K562 (cell line): ENCODE measurements around the gene MAPT. TPM values are rescaled to one million over a fixed set of nuclear protein-coding genes. Genes with fewer than 3 reads are reported as not detected.

Experiments
- ATF7 ChIP-seq: fragments of 450-650 bp; IDR thresholded peaks from 2 replicates; pipeline ENCODE4 v1.7.1; 2014; ENCODE audit warnings: mild to moderate bottlenecking, moderate library complexity
- CHCHD3 ChIP-seq: fragments of 250-450 bp; sonication (Bioruptor Pico); IDR thresholded peaks from 2 replicates; pipeline ENCODE4 v2.1.2; 2022; ENCODE audit warnings: mild to moderate bottlenecking
- E2F6 ChIP-seq, 2 experiments: IDR thresholded peaks; 2 replicates each; pipeline ENCODE4 v1.6.1; 2011; ENCODE audit warnings: borderline replicate concordance in 1 of 2, control low read depth in 1 of 2, low read depth in 1 of 2, low read length in 1 of 2, mild to moderate bottlenecking in 1 of 2, mixed read lengths in 1 of 2, moderate library complexity in 1 of 2; ENCODE audit not compliant: insufficient read depth in 1 of 2, insufficient read length in 1 of 2, poor library complexity in 1 of 2, severe bottlenecking in 1 of 2; ENCODE audit errors: extremely low read depth in 1 of 2
- FOXK2 ChIP-seq, 2 experiments: fragments of 450-650 bp; IDR thresholded peaks in 1 of 2; conservative IDR thresholded peaks in 1 of 2; 2 replicates each; pipeline ENCODE4 v1.6.1; 2016; ENCODE audit warnings: low read depth in 2 of 2, mild to moderate bottlenecking in 1 of 2
- FUS ChIP-seq: fragments of 200-400 bp; formaldehyde crosslinking; optimal IDR thresholded peaks from 2 replicates; pipeline ENCODE3; 2017; ENCODE audit warnings: low read depth, low read length
- GATAD2B ChIP-seq: fragments of 450-650 bp; IDR thresholded peaks from 2 replicates; pipeline ENCODE4 v1.6.1; 2017; ENCODE audit warnings: mild to moderate bottlenecking, borderline replicate concordance
- HDAC2 ChIP-seq: fragments of 450-650 bp; IDR thresholded peaks from 2 replicates; pipeline ENCODE4 v1.6.1; 2016; ENCODE audit warnings: mild to moderate bottlenecking
- HNRNPUL1 ChIP-seq: fragments of 200-400 bp; formaldehyde crosslinking; IDR thresholded peaks from 2 replicates; pipeline ENCODE4 v1.6.1; 2017; ENCODE audit warnings: low read length
- MLX ChIP-seq, 2 experiments: fragments of 450-650 bp in 1 of 2; sonication (generic) in 1 of 2; formaldehyde crosslinking; conservative IDR thresholded peaks; 2 replicates each; pipeline versions ENCODE4 v1.4.0 to v1.8.1; 2020 to 2022; ENCODE audit warnings: mild to moderate bottlenecking in 1 of 2, missing genetic modification reagents in 1 of 2
- RBBP5 ChIP-seq: fragments of 200-600 bp; sonication (generic); IDR thresholded peaks from 2 replicates; pipeline ENCODE4 v1.6.1; 2012; ENCODE audit warnings: borderline replicate concordance, mild to moderate bottlenecking, low read length, control low read depth, inconsistent platforms; ENCODE audit not compliant: insufficient read depth, poor library complexity, severe bottlenecking
- SMARCC2 ChIP-seq: fragments of 450-650 bp; IDR thresholded peaks from 2 replicates; pipeline ENCODE4 v1.6.1; 2017; ENCODE audit warnings: antibody characterized with exemption, moderate library complexity, mild to moderate bottlenecking, low read depth
- SPI1 ChIP-seq: IDR thresholded peaks from 2 replicates; pipeline ENCODE4 v1.6.1; 2011; ENCODE audit warnings: low read depth, low read length, control low read depth, borderline replicate concordance
- ZNF12 ChIP-seq: sonication (generic); formaldehyde crosslinking; IDR thresholded peaks from 2 replicates; pipeline ENCODE4 v1.4.0; 2020; ENCODE audit warnings: mild to moderate bottlenecking, missing genetic modification reagents
- ZNF384 ChIP-seq: IDR thresholded peaks from 2 replicates; pipeline ENCODE4 v1.6.1; 2012; ENCODE audit warnings: low read depth, low read length, improper control_type of control experiment
- ZNF431 ChIP-seq: sonication (generic); formaldehyde crosslinking; IDR thresholded peaks from 2 replicates; pipeline ENCODE4 v1.8.0; 2022; ENCODE audit warnings: mild to moderate bottlenecking, missing genetic modification reagents
- ZNF518B ChIP-seq: fragments of 250-450 bp; sonication (Bioruptor Pico); IDR thresholded peaks from 2 replicates; pipeline ENCODE4 v1.5.0; 2021; ENCODE audit warnings: mild to moderate bottlenecking, moderate library complexity
- ZNF583 ChIP-seq: fragments of 250-450 bp; sonication (Bioruptor Pico); IDR thresholded peaks from 2 replicates; pipeline ENCODE4 v1.4.0; 2020
- ZNF778 ChIP-seq: fragments of 450-650 bp; formaldehyde crosslinking; IDR thresholded peaks from 2 replicates; pipeline ENCODE4 v1.4.0; 2020; ENCODE audit warnings: mild to moderate bottlenecking, moderate library complexity
- polyA plus RNA-seq, 8 experiments: library from polyadenylated mRNA; depleted of rRNA in 4 of 8; stranded (reverse) in 5 of 8; unstranded in 3 of 8; fragments of >200 nt; fragmentation: Nextera tagmentation in 2 of 8; fragmentation: Illumina TruSeq in 1 of 8; extraction: Ambion mirVana in 2 of 8; extraction: Trizol in 1 of 8; gene quantifications; 2 replicates each; pipeline versions ENCODE4 v1.2.1 to v1.2.3, GENCODE V29; 2011 to 2014; ENCODE audit warnings: inconsistent platforms in 1 of 8, missing spikeins in 1 of 8
- total RNA-seq, 7 experiments: library from RNA; depleted of rRNA in 6 of 7; stranded (reverse); fragments of >200 nt in 6 of 7; fragmentation: Illumina TruSeq in 2 of 7; extraction: Trizol in 2 of 7; gene quantifications; 2 replicates each; pipeline versions ENCODE4 v1.2.1 to v1.2.3, GENCODE V29; 2011 to 2021; ENCODE audit warnings: low replicate concordance in 1 of 7
- TF ChIP-seq, protein P1 (sequence below): fragments of 250-450 bp; sonication (Bioruptor Pico); IDR thresholded peaks from 2 replicates; pipeline ENCODE4 v1.4.0; 2020
- TF ChIP-seq, protein P2 (sequence below): fragments of 250-450 bp; sonication (Bioruptor Pico); IDR thresholded peaks from 2 replicates; pipeline ENCODE4 v1.5.1; 2021; ENCODE audit warnings: mild to moderate bottlenecking

Gene MAPT
- total and polyA plus RNA-seq, 9 of the 15 experiments (the other 6 are each of a cell fraction or from before 2014, with no cell fraction given) = 0.04 to 1.1 (median 0.36) TPM

DNA sequence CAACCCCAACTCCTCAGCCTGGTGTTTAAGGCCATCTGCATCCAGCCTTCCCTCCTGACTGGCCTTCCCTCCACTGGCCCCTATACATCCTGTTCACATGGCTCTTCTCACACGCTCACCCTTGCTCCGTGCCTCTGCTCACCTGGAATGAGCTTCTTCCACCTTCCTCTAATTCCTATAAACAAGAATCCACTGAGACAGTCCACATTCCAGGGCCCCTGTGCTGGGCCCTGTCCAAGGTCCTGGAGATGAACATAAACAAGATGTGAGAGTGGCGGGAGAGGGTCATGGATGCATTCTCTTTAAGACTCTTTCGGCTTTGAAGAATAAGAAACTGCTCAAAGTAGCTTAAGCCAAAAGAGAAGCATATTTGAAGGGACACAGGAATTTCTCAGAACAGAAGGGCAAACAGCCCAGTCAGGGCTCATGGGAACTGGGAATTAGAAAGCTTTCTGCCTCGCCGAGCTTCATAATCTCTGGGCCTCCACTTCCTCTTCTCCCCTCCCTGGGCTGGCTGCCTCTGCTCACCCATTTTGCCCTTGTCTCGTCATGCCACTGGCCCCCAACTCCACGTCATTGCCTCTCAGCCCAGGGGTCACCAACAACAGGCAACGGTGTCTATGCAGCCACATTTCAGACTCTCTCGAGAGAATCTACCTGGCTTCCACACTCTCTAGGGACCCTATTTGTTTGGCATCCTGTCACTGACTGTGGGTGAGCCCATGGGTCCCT, 36.2 kb upstream of the MAPT start (continued):
- TF ChIP-seq ZNF518B (CRISPR knock-in tag) = no peak
- TF ChIP-seq RBBP5 = no peak
- TF ChIP-seq, protein P1, sequence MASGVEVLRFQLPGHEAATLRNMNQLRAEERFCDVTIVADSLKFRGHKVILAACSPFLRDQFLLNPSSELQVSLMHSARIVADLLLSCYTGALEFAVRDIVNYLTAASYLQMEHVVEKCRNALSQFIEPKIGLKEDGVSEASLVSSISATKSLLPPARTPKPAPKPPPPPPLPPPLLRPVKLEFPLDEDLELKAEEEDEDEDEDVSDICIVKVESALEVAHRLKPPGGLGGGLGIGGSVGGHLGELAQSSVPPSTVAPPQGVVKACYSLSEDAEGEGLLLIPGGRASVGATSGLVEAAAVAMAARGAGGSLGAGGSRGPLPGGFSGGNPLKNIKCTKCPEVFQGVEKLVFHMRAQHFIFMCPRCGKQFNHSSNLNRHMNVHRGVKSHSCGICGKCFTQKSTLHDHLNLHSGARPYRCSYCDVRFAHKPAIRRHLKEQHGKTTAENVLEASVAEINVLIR (CRISPR knock-in tag) = no peak
- no peak for TF ChIP-seq ZNF778 (CRISPR knock-in tag)
- no peak for TF ChIP-seq ZNF12 (CRISPR knock-in tag)
- no peak for TF ChIP-seq ATF7
- no peak for TF ChIP-seq ZNF431 (CRISPR knock-in tag)
- no peak for TF ChIP-seq GATAD2B
- no peak for TF ChIP-seq SPI1
- TF ChIP-seq ZNF583 = no peak
- TF ChIP-seq, protein P2, sequence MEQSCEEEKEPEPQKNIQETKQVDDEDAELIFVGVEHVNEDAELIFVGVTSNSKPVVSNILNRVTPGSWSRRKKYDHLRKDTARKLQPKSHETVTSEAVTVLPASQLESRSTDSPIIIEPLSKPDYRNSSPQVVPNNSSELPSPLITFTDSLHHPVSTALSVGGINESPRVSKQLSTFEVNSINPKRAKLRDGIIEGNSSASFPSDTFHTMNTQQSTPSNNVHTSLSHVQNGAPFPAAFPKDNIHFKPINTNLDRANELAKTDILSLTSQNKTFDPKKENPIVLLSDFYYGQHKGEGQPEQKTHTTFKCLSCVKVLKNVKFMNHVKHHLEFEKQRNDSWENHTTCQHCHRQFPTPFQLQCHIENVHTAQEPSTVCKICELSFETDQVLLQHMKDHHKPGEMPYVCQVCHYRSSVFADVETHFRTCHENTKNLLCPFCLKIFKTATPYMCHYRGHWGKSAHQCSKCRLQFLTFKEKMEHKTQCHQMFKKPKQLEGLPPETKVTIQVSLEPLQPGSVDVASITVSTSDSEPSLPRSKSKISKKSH (CRISPR knock-in tag) = no peak
- TF ChIP-seq HNRNPUL1 = no peak
- no peak for TF ChIP-seq CHCHD3 (CRISPR knock-in tag)
- no peak for TF ChIP-seq E2F6 (IDR thresholded peaks at IDR 0.05; ENCODE audit: borderline replicate concordance in 1 of 2, extremely low read depth in 1 of 2, insufficient read depth in 1 of 2, insufficient read length in 1 of 2, low read depth in 1 of 2, low read length in 1 of 2, poor library complexity in 1 of 2, severe bottlenecking in 1 of 2)
- TF ChIP-seq HDAC2 = 0 out of 2 replicates have a peak, but pooled peaks have one; percentile 27
- no peak for TF ChIP-seq FUS
- no peak for TF ChIP-seq MLX (CRISPR knock-in tag; conservative IDR thresholded peaks at IDR 0.05)
- no peak for TF ChIP-seq ZNF384
- no peak for TF ChIP-seq SMARCC2
- peak; percentile 59 to 70; a peak in 3 of 4 replicates for TF ChIP-seq FOXK2 (conservative IDR thresholded peaks at IDR 0.05 in 1 of 2, IDR thresholded peaks at IDR 0.05 in 1 of 2; ENCODE audit: low read depth in 2 of 2)
